LNCAP (cell line): Measurements from ENCODE around the gene TECPR1.
A peak's percentile ranks its signal among the peaks of the same experiment; 100 is the strongest.

Experiments used
- CTCF ChIP-seq: fragments of 450-650 bp; IDR thresholded peaks from 2 replicates; pipeline ENCODE4 v1.5.1; 2017; ENCODE audit warnings: mild to moderate bottlenecking

The TECPR1 gene

GRCh38 chr7:98242342-98242741, 9.7 kb downstream of the TECPR1 start:
- no peak for TF ChIP-seq CTCF

GRCh38 chr7:98241674-98242241, 10.3 kb downstream of the TECPR1 start:
- peak; percentile 29 for TF ChIP-seq CTCF

DNA sequence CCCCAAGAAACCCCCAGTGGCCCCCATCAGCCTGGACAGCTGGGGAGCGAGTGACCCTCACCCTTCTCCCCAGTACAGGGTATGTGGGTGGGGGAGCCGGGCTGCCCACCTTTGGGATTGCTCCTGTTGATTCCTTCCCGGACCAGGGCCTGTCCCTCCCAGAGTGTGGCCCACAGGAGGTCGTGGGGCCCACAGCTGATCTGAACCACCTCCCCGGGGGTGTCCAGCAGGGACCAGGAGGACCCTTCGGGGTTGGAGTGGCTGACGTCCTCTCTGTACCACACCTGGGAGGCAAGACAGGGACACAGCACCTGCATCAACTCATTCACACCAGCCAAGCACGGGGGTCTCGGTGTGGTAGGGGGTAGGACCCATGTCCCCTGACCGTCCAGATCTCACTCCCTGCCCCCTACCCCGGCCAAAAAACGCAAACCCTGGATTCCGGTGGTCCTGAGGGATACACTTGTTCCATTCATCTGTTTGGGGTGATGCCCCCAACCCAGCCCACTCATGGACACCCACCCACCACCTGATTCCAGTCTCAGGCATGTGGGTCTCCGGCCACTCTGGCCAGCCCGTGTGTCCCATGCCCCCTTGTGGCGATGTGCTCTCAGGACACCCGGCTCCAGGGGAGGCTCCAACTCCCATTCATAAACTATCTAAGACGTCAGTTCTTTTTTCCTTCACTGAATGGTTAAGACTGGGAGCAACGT, 10.9 kb downstream of the TECPR1 start:
- peak; percentile 88 for TF ChIP-seq CTCF

DNA sequence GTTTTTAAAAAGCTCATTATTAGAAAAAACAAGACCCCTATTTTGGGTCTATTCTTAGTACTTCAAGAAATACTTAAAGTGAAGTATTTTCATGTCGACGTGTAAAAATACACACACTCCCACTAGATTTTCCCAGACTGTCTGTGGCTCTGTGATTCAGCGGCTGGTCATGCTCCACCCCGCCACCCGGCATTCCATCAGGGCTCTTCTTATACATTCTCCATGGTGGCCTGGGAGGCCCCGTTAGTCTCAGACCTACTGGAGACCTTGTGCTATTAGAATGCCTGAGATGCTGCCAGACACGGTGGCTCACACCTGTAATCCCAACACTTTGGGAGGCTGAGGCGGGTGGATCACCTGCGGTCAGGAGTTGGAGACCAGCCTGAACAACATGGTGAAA, 13.1 kb downstream of the TECPR1 start:
- TF ChIP-seq CTCF: no peak

GRCh38 chr7:98238076-98238475, 14.0 kb downstream of the TECPR1 start:
- no peak for TF ChIP-seq CTCF

DNA sequence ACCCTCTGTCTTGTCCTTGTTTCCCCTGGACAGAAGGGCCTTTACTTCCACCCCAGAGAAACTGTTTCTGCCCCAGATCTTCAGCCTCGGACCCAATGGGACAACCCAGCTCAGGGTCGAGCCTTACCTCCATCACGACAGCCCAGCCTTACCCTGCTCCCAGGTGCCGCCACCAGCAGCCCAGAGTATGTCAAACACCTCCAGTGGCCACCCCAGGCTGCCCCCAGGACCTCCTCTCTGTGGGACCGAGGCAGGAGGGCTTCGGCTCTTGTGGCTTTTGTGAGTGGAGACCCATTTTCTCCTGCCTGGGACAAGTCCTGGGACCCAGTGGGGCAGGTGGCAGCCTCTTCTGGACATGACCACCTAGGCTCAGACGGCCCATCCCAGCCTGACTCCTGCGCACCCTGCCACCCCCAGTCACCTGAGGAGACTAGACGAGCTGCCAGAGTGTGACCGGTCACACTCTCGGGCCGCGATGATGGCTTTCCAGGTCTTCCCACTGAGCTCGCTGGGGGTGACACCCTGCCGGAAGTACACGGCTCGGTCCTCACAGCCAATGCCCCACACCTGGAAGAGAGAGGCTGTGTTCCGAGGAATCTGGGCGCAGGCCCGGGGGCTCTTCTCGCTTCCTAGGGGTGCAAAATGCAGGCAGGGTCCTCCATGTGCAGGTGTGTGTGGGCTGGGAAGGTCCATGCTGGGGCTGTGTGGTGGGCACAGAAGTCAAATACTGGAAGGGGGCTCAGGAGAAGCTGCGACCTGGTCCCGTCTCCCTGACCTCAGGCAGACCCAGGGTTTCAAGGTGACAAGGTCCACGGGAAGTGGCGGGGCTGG, 15.5 kb downstream of the TECPR1 start:
- no peak for TF ChIP-seq CTCF

- no peak for TF ChIP-seq CTCF
Measured at GRCh38 chr7:98235901-98236300, 16.1 kb downstream of the TECPR1 start.
